Stomach (tissue), 9 donors: Measurements from ENCODE around the gene LSM3. TPM values are rescaled to one million over a fixed set of nuclear protein-coding genes. Genes with fewer than 3 reads are reported as not detected.

Experiments
- DNase-seq, 2 donors: peaks; one replicate each; pipeline versions ENCODE4 v3.0.0 to v3.0.0-alpha.2; 2013 to 2019
- H3K27ac ChIP-seq, 5 donors: fragments of 200-600 bp in 4 of 5; sonication (generic) in 4 of 5; one replicate each; pipeline ENCODE4 v1.5.1; 2013 to 2019; ENCODE audit warnings: mild to moderate bottlenecking in 1 of 5, moderate library complexity in 1 of 5
- H3K27me3 ChIP-seq, 3 donors: fragments of 200-600 bp; sonication (generic); one replicate each; pipeline ENCODE4 v1.5.1; 2017 to 2019; ENCODE audit warnings: mixed run types in 1 of 3
- H3K36me3 ChIP-seq, 4 donors: fragments of 200-600 bp; sonication (generic); 1 replicate in 3 of 4; 2 replicates in 1 of 4; pipeline ENCODE4 v1.5.1; 2016 to 2019
- H3K4me1 ChIP-seq, 4 donors: fragments of 200-600 bp; sonication (generic); one replicate each; pipeline ENCODE4 v1.5.1; 2016 to 2019
- H3K4me3 ChIP-seq, 4 donors: fragments of 200-600 bp; sonication (generic) in 3 of 4; one replicate each; pipeline ENCODE4 v1.5.1; 2016 to 2019; ENCODE audit warnings: mild to moderate bottlenecking in 1 of 4
- H3K9me3 ChIP-seq, 4 donors: fragments of 200-600 bp; sonication (generic); one replicate each; pipeline ENCODE4 v1.5.1; 2016 to 2019
- CTCF ChIP-seq, 7 experiments: fragments of 450-650 bp in 4 of 7; fragments of 200-600 bp in 3 of 7; sonication (generic) in 3 of 7; IDR thresholded peaks; one replicate each; pipeline ENCODE4 v1.5.1; 2016 to 2019; ENCODE audit warnings: antibody characterized with exemption in 7 of 7, control low read depth in 2 of 7, mild to moderate bottlenecking in 1 of 7
- EP300 ChIP-seq: sonication (generic); formaldehyde crosslinking; IDR thresholded peaks from one replicate; pipeline ENCODE4 v1.6.1; 2017; ENCODE audit warnings: antibody characterized with exemption
- POLR2A ChIP-seq, 4 donors: fragments of 450-650 bp; IDR thresholded peaks; one replicate each; pipeline ENCODE4 v1.6.1; 2016; ENCODE audit warnings: antibody characterized with exemption in 4 of 4, control low read depth in 2 of 4, mild to moderate bottlenecking in 1 of 4, moderate library complexity in 1 of 4
- POLR2AphosphoS5 ChIP-seq, 3 donors: sonication (generic); formaldehyde crosslinking; IDR thresholded peaks; one replicate each; pipeline ENCODE4 v1.6.1; 2016; ENCODE audit warnings: antibody characterized with exemption in 3 of 3
- WGBS, 5 donors: extraction: QIAGEN DNeasy Blood & Tissue Kit in 3 of 5; methylation state at CpG; one replicate each; pipeline versions ENCODE4 v1.1.5 to v1.1.7; 2013 to 2018; 5-methylcytosine and 5-hydroxymethylcytosine counted together
- intact Hi-C: fragments of 100-400 bp; cut with DNase I; formaldehyde crosslinking; loops from one replicate; pipeline ENCODE4 v1.15.1; 2023; ENCODE audit warnings: low total_unique reads
- polyA plus RNA-seq, 3 donors: library from polyadenylated mRNA; stranded (reverse); fragments of 200-250 nt; gene quantifications; one replicate each; pipeline ENCODE4 v1.2.3, GENCODE V29; 2013
- total RNA-seq, 5 donors: library from RNA; depleted of rRNA; stranded (reverse); fragments of >200 nt; gene quantifications; one replicate each; pipeline versions ENCODE4 v1.1.0 to v1.2.3, GENCODE V29; 2014 to 2016
- donor health status: healthy with polysubstance abuse.
- donor health status: Bipolar disorder and iron deficiency.
- donor health status: healthy.

LSM3 gene
- total and polyA plus RNA-seq, 8 donors = 2.2 to 15.0 (median 11.0) TPM

- Histone ChIP-seq H3K27ac (peak overlapping the region in 2 of 5 donors; percentile 21 to 62), H3K4me1 (peaks cover 15 to 44% (median 31%) of the 10 kb centered on the region in 4 donors), H3K4me3 (no peak overlapping the region), H3K27me3 (no peaks in the 10 kb centered on the region), H3K9me3 (no peaks in the 10 kb centered on the region), H3K36me3 (no peaks in the 10 kb centered on the region)
- DNase-seq = no peak
- WGBS, 5 donors = 89 to 93% (median 90%) methylated on average over 4 of the region's 4 CpGs
- intact Hi-C loops = loop anchor here (10.0 kb wide), 1 partner anchor 47 kb away; no protein-coding TSS in a partner anchor
- TF ChIP-seq CTCF (IDR thresholded peaks at IDR 0.05) (no peak), EP300 (no peak)
Observed at GRCh38 chr3:14208168-14208567, 29.6 kb downstream of the LSM3 start.

GRCh38 chr3:14208977-14209394, 30.4 kb downstream of the LSM3 start:
- 14 to 37% (median 26%) methylated on average over 5 of the region's 5 CpGs for WGBS, 5 donors
- TF ChIP-seq CTCF (IDR thresholded peaks at IDR 0.05) (no peak), POLR2AphosphoS5 (IDR thresholded peaks at IDR 0.05) (peak in 1 of 3 donors; percentile 19)

GRCh38 chr3:14209581-14210289, 31.1 kb downstream of the LSM3 start:
- H3K4me1 ChIP-seq = peaks cover 11 to 28% (median 17%) of the 10 kb centered on the region in 4 donors
- 65 to 82% (median 77%) methylated on average over 14 of the region's 14 CpGs for WGBS, 5 donors
- TF ChIP-seq EP300 = no peak
- H3K4me3 ChIP-seq = no peak overlapping the region
- H3K36me3 ChIP-seq = no peaks in the 10 kb centered on the region
- peak in 1 of 2 donors; percentile 53 for DNase-seq
- intact Hi-C loops = loop anchor here (10.0 kb wide), 1 partner anchor 45 kb away; no protein-coding TSS in a partner anchor
- H3K9me3 ChIP-seq = no peaks in the 10 kb centered on the region
- H3K27ac ChIP-seq = peak overlapping the region in 4 of 5 donors; percentile 26 to 62 (median 29)
- H3K27me3 ChIP-seq = no peaks in the 10 kb centered on the region

More at GRCh38 chr3:14208977-14209394, 30.4 kb downstream of the LSM3 start:
- peaks cover 15 to 36% (median 24%) of the 10 kb centered on the region in 4 donors for H3K4me1 ChIP-seq
- no peak overlapping the region for H3K4me3 ChIP-seq
- DNase-seq = peak in 1 of 2 donors; percentile 52
- H3K9me3 ChIP-seq = no peaks in the 10 kb centered on the region
- intact Hi-C loops = loop anchor here (10.0 kb wide), 1 partner anchor 46 kb away; no protein-coding TSS in a partner anchor
- no peaks in the 10 kb centered on the region for H3K27me3 ChIP-seq
- no peaks in the 10 kb centered on the region for H3K36me3 ChIP-seq
- peak overlapping the region in 2 of 5 donors; percentile 32 to 62 for H3K27ac ChIP-seq

GRCh38 chr3:14210290-14210688, 31.7 kb downstream of the LSM3 start:
- no peak for DNase-seq
- H3K27ac ChIP-seq = peak overlapping the region in 2 of 5 donors; percentile 26 to 62
- intact Hi-C loops = no loop called here
- H3K4me1 ChIP-seq = peaks cover 8 to 23% (median 13%) of the 10 kb centered on the region in 4 donors
- H3K9me3 ChIP-seq = no peaks in the 10 kb centered on the region
- TF ChIP-seq POLR2A (IDR thresholded peaks at IDR 0.05) (no peak), POLR2AphosphoS5 (IDR thresholded peaks at IDR 0.05) (no peak), CTCF (IDR thresholded peaks at IDR 0.05) (no peak), EP300 (no peak)
- no peak overlapping the region for H3K4me3 ChIP-seq
- H3K36me3 ChIP-seq = no peaks in the 10 kb centered on the region
- WGBS, 5 donors = 52 to 74% (median 68%) methylated on average over 3 of the region's 3 CpGs
- H3K27me3 ChIP-seq = no peaks in the 10 kb centered on the region
